ENCODE results near the gene NEU4.

DNA sequence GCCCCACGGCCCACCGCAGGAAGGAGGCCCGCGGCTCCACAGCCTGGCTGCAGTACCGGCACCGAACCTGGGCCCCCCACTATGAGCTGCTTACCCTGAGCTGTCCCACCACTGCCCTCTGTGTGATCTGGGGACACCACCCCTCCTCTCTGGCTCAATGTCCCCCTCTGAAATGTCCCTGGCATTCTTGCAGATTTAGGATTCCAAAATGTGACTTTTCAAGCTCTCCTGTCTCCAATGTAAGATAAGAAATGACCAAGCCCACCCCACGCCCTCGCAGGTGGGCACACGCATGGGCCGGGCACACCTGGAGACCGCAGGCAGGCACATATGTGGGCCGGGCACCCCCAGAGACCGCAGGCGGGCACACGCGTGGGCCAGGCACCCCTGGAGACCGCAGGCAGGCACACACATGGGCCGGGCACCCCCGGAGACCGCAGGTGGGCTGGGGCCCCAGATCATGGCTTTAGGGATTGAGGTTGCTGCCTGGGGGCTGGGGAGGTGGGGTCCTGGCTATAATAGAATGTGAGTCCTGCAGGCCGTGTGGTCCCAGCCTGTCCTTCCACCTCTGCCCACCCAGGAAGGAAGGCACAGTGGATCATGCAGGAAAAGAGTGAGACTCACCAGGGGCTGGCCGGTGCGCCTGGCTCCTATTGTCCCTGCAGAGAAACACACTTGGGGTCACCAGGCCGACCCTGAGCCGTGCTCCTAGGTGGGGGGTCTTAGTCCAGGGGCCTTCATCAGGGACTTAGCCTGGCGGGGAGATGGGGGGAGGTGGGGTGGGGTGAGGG, 42.5 kb downstream of the NEU4 start:
- TF ChIP-seq, protein P1, sequence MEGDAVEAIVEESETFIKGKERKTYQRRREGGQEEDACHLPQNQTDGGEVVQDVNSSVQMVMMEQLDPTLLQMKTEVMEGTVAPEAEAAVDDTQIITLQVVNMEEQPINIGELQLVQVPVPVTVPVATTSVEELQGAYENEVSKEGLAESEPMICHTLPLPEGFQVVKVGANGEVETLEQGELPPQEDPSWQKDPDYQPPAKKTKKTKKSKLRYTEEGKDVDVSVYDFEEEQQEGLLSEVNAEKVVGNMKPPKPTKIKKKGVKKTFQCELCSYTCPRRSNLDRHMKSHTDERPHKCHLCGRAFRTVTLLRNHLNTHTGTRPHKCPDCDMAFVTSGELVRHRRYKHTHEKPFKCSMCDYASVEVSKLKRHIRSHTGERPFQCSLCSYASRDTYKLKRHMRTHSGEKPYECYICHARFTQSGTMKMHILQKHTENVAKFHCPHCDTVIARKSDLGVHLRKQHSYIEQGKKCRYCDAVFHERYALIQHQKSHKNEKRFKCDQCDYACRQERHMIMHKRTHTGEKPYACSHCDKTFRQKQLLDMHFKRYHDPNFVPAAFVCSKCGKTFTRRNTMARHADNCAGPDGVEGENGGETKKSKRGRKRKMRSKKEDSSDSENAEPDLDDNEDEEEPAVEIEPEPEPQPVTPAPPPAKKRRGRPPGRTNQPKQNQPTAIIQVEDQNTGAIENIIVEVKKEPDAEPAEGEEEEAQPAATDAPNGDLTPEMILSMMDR (IDR thresholded peaks at IDR 0.05) = no peak
- TF ChIP-seq POLR2A (IDR thresholded peaks at IDR 0.05) = no peak
